ENCODE results near the gene B9D1.

The B9D1 gene

GRCh38 chr17:19388791-19389785 is 26.6 kb upstream of the B9D1 start:
- peak; percentile 35 for DNase-seq

- peak; percentile 63 for DNase-seq
These were observed 25.5 kb upstream of the B9D1 start for GRCh38 chr17:19387921-19388521.

- DNase-seq: peak; percentile 79
These were observed 24.7 kb upstream of the B9D1 start, which contains the start of gene MFAP4 for GRCh38 chr17:19386974-19387920. MFAP4 (minus strand) TSS chr17:19387190; CDS start chr17:19387155, 35 bp downstream.

- DNase-seq: no peak
These were observed 23.8 kb upstream of the B9D1 start for GRCh38 chr17:19386051-19386929.

- DNase-seq: no peak
These were observed 23.0 kb upstream of the B9D1 start for GRCh38 chr17:19385521-19385983.

- no peak for DNase-seq
These were observed 22.3 kb upstream of the B9D1 start for GRCh38 chr17:19384723-19385391.

GRCh38 chr17:19383681-19384470 is 21.4 kb upstream of the B9D1 start:
- DNase-seq: no peak

GRCh38 chr17:19382531-19383444 is 20.3 kb upstream of the B9D1 start:
- DNase-seq: no peak

- DNase-seq: no peak
These were observed 19.4 kb upstream of the B9D1 start for GRCh38 chr17:19381741-19382444.

- no peak for DNase-seq
These were observed 18.8 kb upstream of the B9D1 start for GRCh38 chr17:19381361-19381740.

- DNase-seq: no peak
These were observed 18.2 kb upstream of the B9D1 start for GRCh38 chr17:19380481-19381301.

GRCh38 chr17:19379361-19380065 is 17.0 kb upstream of the B9D1 start:
- no peak for DNase-seq

GRCh38 chr17:19378416-19379360 is 16.2 kb upstream of the B9D1 start, which contains the start of gene MAPK7:
MAPK7 (plus strand) TSS chr17:19378498; CDS start chr17:19378901, 403 bp downstream.
- DNase-seq: no peak

- peak; percentile 96 for DNase-seq
These were observed 15.3 kb upstream of the B9D1 start for GRCh38 chr17:19377602-19378415.

- no peak for DNase-seq
These were observed 14.3 kb upstream of the B9D1 start for GRCh38 chr17:19376811-19377210.
